ENCODE measurements around the gene ACAD9.

GRCh38 chr3:128873244-128874022 is 6.0 kb upstream of the ACAD9 start:
- TF ChIP-seq POLR2A (IDR thresholded peaks at IDR 0.05; ENCODE audit: extremely low read depth, insufficient read length) (no peak), CTCF (IDR thresholded peaks at IDR 0.05; ENCODE audit: low read depth, low read length) (no peak), MAX (IDR thresholded peaks at IDR 0.05; ENCODE audit: low read depth, low read length) (no peak), MYC (IDR thresholded peaks at IDR 0.05; ENCODE audit: low read depth, low read length) (no peak)

Data from NB4 (cell line).